H1 (cell line): ENCODE data around the gene BCAR1. TPM values are rescaled to one million over a fixed set of nuclear protein-coding genes. Genes with fewer than 3 reads are reported as not detected.
"Not testable (repeated sequence)": the region's sequence is repeated elsewhere in the genome, so short reads cannot be mapped to it uniquely, and the experiment has no call there.

Experiments used
- CTCF ChIA-PET: fragments of 300-600 bp; sonication (Branson Sonifier 250); formaldehyde crosslinking; loops from one replicate; lab custom pipeline; 2021; ENCODE audit not compliant: partially characterized antibody; lab: Charles Lee
- POLR2A ChIA-PET: fragments of 300-600 bp; sonication (Branson Sonifier 250); formaldehyde crosslinking; loops from one replicate; lab custom pipeline; 2021; ENCODE audit warnings: inconsistent platforms; ENCODE audit not compliant: partially characterized antibody; lab: Charles Lee
- DNase-seq, 2 experiments: peaks; one replicate each; pipeline versions ENCODE4 v3.0.0 to v3.0.0-alpha.2; 2010 to 2022; ENCODE audit warnings: low spot score in 2 of 2, low read depth in 1 of 2, mixed read lengths in 1 of 2
- FAIRE-seq: peaks from 2 replicates; lab custom pipeline; 2011; peaks lifted over from hg19 to GRCh38; lab: Jason Lieb, UNC
- H2AFZ ChIP-seq: 2 replicates; pipeline ENCODE4 v1.8.1; 2012; ENCODE audit warnings: low read length, inconsistent platforms
- H2AK5ac ChIP-seq: 2 replicates; pipeline ENCODE4 v1.6.1; 2013; ENCODE audit warnings: low read depth, low read length
- H2BK120ac ChIP-seq: replicated peaks from 2 replicates; pipeline ENCODE3; 2013; ENCODE audit warnings: low read depth, low read length, inconsistent platforms
- H2BK12ac ChIP-seq: 2 replicates; pipeline ENCODE4 v1.6.1; 2013; ENCODE audit warnings: low read depth, low read length
- H2BK15ac ChIP-seq: 2 replicates; pipeline ENCODE4 v1.6.1; 2013; ENCODE audit warnings: low read length
- H2BK20ac ChIP-seq: 2 replicates; pipeline ENCODE4 v1.6.1; 2013; ENCODE audit warnings: low read length
- H2BK5ac ChIP-seq: 2 replicates; pipeline ENCODE4 v1.6.1; 2013; ENCODE audit warnings: low read depth, low read length
- H3K14ac ChIP-seq: 2 replicates; pipeline ENCODE4 v1.6.1; 2013; ENCODE audit warnings: inconsistent platforms; ENCODE audit not compliant: insufficient read length
- H3K18ac ChIP-seq: 2 replicates; pipeline ENCODE4 v1.6.1; 2013; ENCODE audit warnings: low read length; ENCODE audit errors: extremely low read depth
- H3K23ac ChIP-seq: 2 replicates; pipeline ENCODE4 v1.6.1; 2013; ENCODE audit warnings: inconsistent platforms; ENCODE audit not compliant: insufficient read length
- H3K23me2 ChIP-seq: 2 replicates; pipeline ENCODE4 v1.6.1; 2013; ENCODE audit warnings: low read depth, low read length
- H3K27ac ChIP-seq: 2 replicates; pipeline ENCODE4 v1.6.1; 2011; ENCODE audit warnings: low read depth, low read length, inconsistent platforms
- H3K27me3 ChIP-seq, 4 experiments: replicated peaks in 1 of 4; 1 replicate in 1 of 4; 2 replicates in 3 of 4; pipeline versions ENCODE4 v1.6.1 to v1.8.1; 2011 to 2013; ENCODE audit warnings: low read length in 3 of 4, mild to moderate bottlenecking in 3 of 4, inconsistent platforms in 2 of 4, mixed read lengths in 2 of 4, moderate library complexity in 1 of 4; ENCODE audit not compliant: control insufficient read depth in 3 of 4, insufficient read depth in 3 of 4; ENCODE audit errors: extremely low read depth in 1 of 4
- H3K36me3 ChIP-seq, 4 experiments: 2 replicates each; pipeline versions ENCODE4 v1.6.1 to v1.8.1; 2011 to 2013; ENCODE audit warnings: mild to moderate bottlenecking in 4 of 4, low read length in 3 of 4, moderate library complexity in 2 of 4, control low read depth in 1 of 4, inconsistent platforms in 1 of 4; ENCODE audit not compliant: insufficient read depth in 4 of 4, control insufficient read depth in 2 of 4
- H3K4ac ChIP-seq: replicated peaks from 2 replicates; pipeline ENCODE3; 2013; ENCODE audit warnings: low read length, low read depth, mixed read lengths, inconsistent platforms; ENCODE audit not compliant: insufficient read length
- H3K4me1 ChIP-seq, 4 experiments: replicated peaks in 1 of 4; 1 replicate in 1 of 4; 2 replicates in 3 of 4; pipeline versions ENCODE4 v1.6.1 to v1.8.1; 2011 to 2013; ENCODE audit warnings: low read length in 3 of 4, inconsistent platforms in 2 of 4, mixed read lengths in 1 of 4; ENCODE audit not compliant: insufficient read depth in 4 of 4, control insufficient read depth in 3 of 4
- H3K4me2 ChIP-seq, 2 experiments: 2 replicates each; pipeline versions ENCODE4 v1.6.1 to v1.8.1; 2011 to 2013; ENCODE audit warnings: low read depth in 2 of 2, low read length in 2 of 2, control low read depth in 1 of 2, inconsistent platforms in 1 of 2, mild to moderate bottlenecking in 1 of 2; ENCODE audit not compliant: insufficient read depth in 1 of 2
- H3K4me3 ChIP-seq, 4 experiments: fragments of 200-600, 300-600 bp in 1 of 4; sonication (generic), shearing (Covaris generic), sonication (Bioruptor Twin) in 1 of 4; 2 replicates each; pipeline versions ENCODE4 v1.5.1 to v1.8.1; 2011 to 2016; ENCODE audit warnings: low read length in 4 of 4, low read depth in 3 of 4, control low read depth in 2 of 4, inconsistent platforms in 2 of 4, mild to moderate bottlenecking in 2 of 4, mixed read lengths in 1 of 4, moderate library complexity in 1 of 4; ENCODE audit not compliant: insufficient read depth in 2 of 4; ENCODE audit errors: extremely low read depth in 1 of 4
- H3K56ac ChIP-seq: replicated peaks from 2 replicates; pipeline ENCODE3; 2013; ENCODE audit warnings: low read depth, mild to moderate bottlenecking, mixed read lengths, low read length, inconsistent platforms; ENCODE audit not compliant: insufficient read length
- H3K79me1 ChIP-seq: 2 replicates; pipeline ENCODE4 v1.6.1; 2013; ENCODE audit warnings: low read depth, low read length, control low read depth
- H3K79me2 ChIP-seq, 2 experiments: 2 replicates each; pipeline versions ENCODE4 v1.6.1 to v1.8.1; 2012 to 2013; ENCODE audit warnings: low read length in 2 of 2, mild to moderate bottlenecking in 2 of 2, inconsistent platforms in 1 of 2; ENCODE audit not compliant: insufficient read depth in 2 of 2, control insufficient read depth in 1 of 2
- H3K9ac ChIP-seq, 4 experiments: replicated peaks in 1 of 4; 1 replicate in 1 of 4; 2 replicates in 3 of 4; pipeline versions ENCODE4 v1.6.1 to v1.8.1; 2011 to 2013; ENCODE audit warnings: low read depth in 3 of 4, low read length in 3 of 4, control low read depth in 2 of 4, mild to moderate bottlenecking in 2 of 4, moderate library complexity in 2 of 4, inconsistent platforms in 1 of 4; ENCODE audit errors: extremely low read depth in 1 of 4
- H3K9me3 ChIP-seq, 2 experiments: 2 replicates each; pipeline versions ENCODE4 v1.6.1 to v1.8.1; 2012 to 2013; ENCODE audit warnings: mild to moderate bottlenecking in 2 of 2, moderate library complexity in 2 of 2, control low read depth in 1 of 2, inconsistent platforms in 1 of 2, low read depth in 1 of 2, low read length in 1 of 2, mixed read lengths in 1 of 2; ENCODE audit not compliant: insufficient read depth in 2 of 2
- H4K20me1 ChIP-seq, 2 experiments: replicated peaks in 1 of 2; 2 replicates each; pipeline versions ENCODE3 to v1.8.1; 2011 to 2013; ENCODE audit warnings: inconsistent platforms in 2 of 2, low read length in 2 of 2, mild to moderate bottlenecking in 1 of 2; ENCODE audit not compliant: insufficient read depth in 2 of 2, control insufficient read depth in 1 of 2
- H4K5ac ChIP-seq: 2 replicates; pipeline ENCODE4 v1.6.1; 2013; ENCODE audit warnings: low read length, low read depth, mixed read lengths, inconsistent platforms; ENCODE audit not compliant: insufficient read length
- H4K8ac ChIP-seq: 2 replicates; pipeline ENCODE4 v1.8.0; 2013; ENCODE audit warnings: mild to moderate bottlenecking, moderate library complexity, low read length, inconsistent platforms; ENCODE audit not compliant: insufficient read depth; ENCODE audit errors: extremely low read depth
- H4K91ac ChIP-seq: replicated peaks from 2 replicates; pipeline ENCODE3; 2013; ENCODE audit warnings: low read length, mixed read lengths, inconsistent platforms; ENCODE audit not compliant: insufficient read length
- CBX5 ChIP-seq: fragments of 300-800, 300-1000 bp; sonication (generic); IDR thresholded peaks from 2 replicates; pipeline ENCODE4 v1.7.1; 2016; ENCODE audit warnings: antibody characterized with exemption, low read length, low read depth
- KDM1A ChIP-seq: fragments of 200-600, 300-600 bp; sonication (generic); IDR thresholded peaks from 2 replicates; pipeline ENCODE4 v1.7.1; 2016; ENCODE audit warnings: mild to moderate bottlenecking, low read length, borderline replicate concordance
- KDM4A ChIP-seq: IDR thresholded peaks from one replicate; pipeline ENCODE4 v1.7.1; 2012; ENCODE audit warnings: low read depth, mild to moderate bottlenecking, moderate library complexity, low read length, inconsistent platforms; ENCODE audit not compliant: severe bottlenecking
- SAP30 ChIP-seq: fragments of 300-600 bp; sonication (generic); IDR thresholded peaks from 2 replicates; pipeline ENCODE4 v1.7.1; 2012; ENCODE audit warnings: low read length, moderate library complexity, mild to moderate bottlenecking, inconsistent platforms; ENCODE audit not compliant: insufficient read depth, insufficient replicate concordance
- WGBS, 2 experiments: shearing (Covaris generic) in 1 of 2; methylation state at CpG; one replicate each; pipeline versions ENCODE4 v1.1.6 to v1.1.7; 2013 to 2015; ENCODE audit warnings: low lambda C conversion rate in 2 of 2, mixed read lengths in 2 of 2, inconsistent platforms in 1 of 2, low coverage in 1 of 2, missing lambda C conversion rate in 1 of 2; ENCODE audit not compliant: insufficient replicate concordance in 2 of 2, insufficient coverage in 1 of 2, insufficient read length in 1 of 2; ENCODE audit errors: extremely low coverage in 1 of 2, missing lambda C conversion rate in 1 of 2; 5-methylcytosine and 5-hydroxymethylcytosine counted together
- polyA plus RNA-seq, 7 experiments: library from polyadenylated mRNA; depleted of rRNA in 3 of 7; stranded (reverse) in 5 of 7; unstranded in 2 of 7; fragments of >200 nt in 5 of 7; fragments of 200-250 nt in 2 of 7; gene quantifications; 1 replicate in 5 of 7; 2 replicates in 1 of 7; 4 replicates in 1 of 7; pipeline versions ENCODE4 v1.2.1 to v1.2.3, GENCODE V29; 2011 to 2013; ENCODE audit warnings: missing spikeins in 2 of 7, mixed read lengths in 2 of 7
- total RNA-seq: library from RNA; stranded (reverse); fragmentation: NEBNext Ultra II Directional; extraction: Animal tissue kit (Norgen Biotek cat#: 25700); gene quantifications from 2 replicates; pipeline ENCODE4 v1.2.1, GENCODE V29; 2021

The BCAR1 gene
- total and polyA plus RNA-seq, 2 of the 8 experiments (the other 6 are each of a cell fraction or from before 2014, with no cell fraction given) = 59.8 to 105 TPM

- TF ChIP-seq CBX5 = no peak
- no peak for TF ChIP-seq KDM4A
- no peak for TF ChIP-seq SAP30
- TF ChIP-seq KDM1A = no peak
Observed at GRCh38 chr16:75243667-75244224, 7.7 kb downstream of the BCAR1 start (continued).

- Histone ChIP-seq H3K36me3 (peaks cover 0 to 26% (median 10%) of the 10 kb centered on the region in 4 experiments; a peak in 6 of 8 replicates), H3K79me2 (peaks cover 0 to 86% of the 10 kb centered on the region in 2 experiments; a peak in 3 of 4 replicates), H4K20me1 (peaks cover 39 to 49% of the 10 kb centered on the region in 2 experiments), H3K4me1 (peaks cover 0 to 39% (median 29%) of the 10 kb centered on the region in 4 experiments; a peak in 6 of 7 replicates), H3K79me1 (peaks cover 24% of the 10 kb centered on the region)
- H4K5ac ChIP-seq, H3K23ac ChIP-seq, H2AFZ ChIP-seq, H3K9ac ChIP-seq, H2BK120ac ChIP-seq, H4K8ac ChIP-seq, H3K4me2 ChIP-seq, H2AK5ac ChIP-seq, H2BK12ac ChIP-seq, H3K27me3 ChIP-seq, H4K91ac ChIP-seq, H3K56ac ChIP-seq, H3K4ac ChIP-seq, H3K27ac ChIP-seq, H2BK15ac ChIP-seq, H2BK5ac ChIP-seq, H3K9me3 ChIP-seq, FAIRE-seq, H3K14ac ChIP-seq, H3K18ac ChIP-seq, H3K4me3 ChIP-seq, H3K23me2 ChIP-seq, DNase-seq, H2BK20ac ChIP-seq: not testable (repeated sequence)
- POLR2A ChIA-PET = interaction anchor here (16.2 to 22.7 kb wide), 2 partner anchors 7 kb away, joined by 375 read pairs; partner anchors contain the start of gene BCAR1
- CTCF ChIA-PET = interaction anchor here (1.1 to 15.7 kb wide), 3 partner anchors 7 to 30 kb away, joined by 3 to 236 read pairs (median 3); no protein-coding TSS in a partner anchor
- WGBS, 2 experiments = 93% methylated on average over 22 of the region's 27 CpGs; no CpG with 5 or more reads in 1 of the 2 experiments
Observed at GRCh38 chr16:75242436-75243078, 8.9 kb downstream of the BCAR1 start.
